ENCODE measurements around the gene PNPLA1.

PNPLA1 gene

DNA sequence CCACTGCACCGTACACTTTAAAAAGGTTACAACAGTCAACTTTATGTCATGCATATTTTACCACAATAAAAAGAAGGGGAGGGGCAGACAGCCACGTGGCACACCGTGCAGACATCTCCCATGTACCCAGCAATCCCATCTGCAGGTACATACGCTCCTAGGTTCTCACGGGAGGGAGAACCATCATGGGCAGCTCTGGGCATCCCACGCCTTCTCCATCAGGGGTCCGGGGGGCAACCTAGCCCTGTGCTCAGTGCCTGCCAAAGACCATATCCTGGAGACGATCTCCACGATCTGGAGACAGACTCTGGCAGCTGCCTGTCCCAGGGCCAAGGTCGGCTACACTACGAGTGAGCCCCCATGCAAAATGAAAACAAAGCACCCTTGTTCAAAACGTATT lies 69.3 kb downstream of the PNPLA1 start:
- DNase-seq: no peak

DNA sequence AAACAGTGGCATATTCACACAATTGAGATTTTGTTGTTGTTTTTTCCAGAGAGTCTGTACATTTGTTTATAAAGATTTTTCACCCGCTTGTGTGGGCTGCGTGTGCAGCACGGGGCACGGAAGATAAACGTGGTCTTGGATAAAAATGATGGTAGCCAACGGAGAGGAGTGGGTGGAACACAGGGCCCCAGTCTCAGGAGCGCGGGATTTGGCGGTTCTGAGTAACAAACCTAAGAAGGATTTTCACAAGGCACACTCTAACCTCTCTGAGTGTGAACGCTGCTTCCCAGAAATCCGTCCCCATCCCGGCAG lies 70.4 kb downstream of the PNPLA1 start:
- no peak for DNase-seq

DNA sequence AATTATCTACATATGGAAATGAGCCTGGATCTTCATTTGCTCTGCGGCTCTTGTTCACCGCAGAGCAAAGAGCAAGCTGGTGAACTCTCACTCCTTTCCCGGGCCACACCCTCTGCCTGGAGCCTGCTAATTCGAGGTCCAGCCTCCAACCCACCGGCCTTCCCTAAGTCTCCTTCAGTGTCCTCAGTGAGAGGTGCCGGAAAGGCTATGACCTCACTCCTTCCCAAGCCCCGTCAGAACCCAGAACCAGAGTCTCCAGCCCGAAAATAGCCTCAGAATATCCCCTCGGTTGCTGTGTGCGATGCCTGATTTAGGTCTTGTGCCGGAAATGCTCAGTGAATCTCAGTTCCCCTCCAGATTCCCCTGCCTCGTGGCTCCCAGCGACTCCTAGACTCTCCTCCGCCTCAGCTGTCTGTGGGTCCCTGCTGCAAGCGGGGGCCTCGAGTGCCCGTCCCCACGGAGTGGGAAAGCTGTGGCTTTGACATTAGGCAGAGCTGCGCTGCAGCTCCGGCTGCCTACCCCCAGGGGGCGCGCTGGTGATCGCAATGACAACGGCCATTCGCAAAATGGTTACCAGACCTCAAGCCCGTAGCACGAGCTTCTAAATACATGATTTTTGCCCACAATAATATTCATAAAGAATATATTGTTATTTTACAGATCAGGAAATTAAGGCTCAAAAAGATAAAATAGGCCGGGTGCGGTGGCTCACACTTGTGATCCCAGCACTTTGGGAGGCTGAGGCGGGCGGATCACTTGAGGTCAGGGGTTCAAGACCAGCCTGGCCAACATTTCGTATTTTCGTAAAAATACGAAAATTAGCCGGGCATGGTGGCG lies 71.0 kb downstream of the PNPLA1 start:
- DNase-seq: no peak

DNA sequence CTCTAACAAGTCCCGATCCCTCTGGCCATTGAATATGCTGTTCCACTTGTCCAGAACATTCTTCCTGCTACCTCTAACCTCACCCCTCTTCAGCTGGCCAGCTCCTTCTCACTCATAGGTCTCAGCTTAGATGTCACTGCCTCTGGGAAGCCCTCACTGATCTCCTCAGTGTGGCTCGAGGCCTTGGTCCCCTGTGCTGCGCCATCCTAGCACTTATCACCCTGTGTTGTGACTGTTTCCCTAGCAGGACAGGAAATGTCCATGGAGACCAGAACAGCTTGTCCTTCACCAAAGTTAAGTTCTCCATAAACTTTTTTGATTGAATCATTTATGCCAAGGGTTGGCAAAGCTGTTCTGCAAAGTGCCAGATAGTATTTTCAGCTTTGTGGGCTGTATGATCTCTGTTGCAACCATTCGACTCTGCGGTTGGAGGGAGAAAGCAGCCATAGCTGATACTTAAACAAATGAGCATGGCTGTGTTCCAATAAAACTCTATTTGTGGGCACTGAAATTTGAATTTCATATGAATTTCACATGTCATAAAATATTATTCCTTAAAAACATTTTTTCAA lies 73.3 kb downstream of the PNPLA1 start:
- DNase-seq: no peak

DNA sequence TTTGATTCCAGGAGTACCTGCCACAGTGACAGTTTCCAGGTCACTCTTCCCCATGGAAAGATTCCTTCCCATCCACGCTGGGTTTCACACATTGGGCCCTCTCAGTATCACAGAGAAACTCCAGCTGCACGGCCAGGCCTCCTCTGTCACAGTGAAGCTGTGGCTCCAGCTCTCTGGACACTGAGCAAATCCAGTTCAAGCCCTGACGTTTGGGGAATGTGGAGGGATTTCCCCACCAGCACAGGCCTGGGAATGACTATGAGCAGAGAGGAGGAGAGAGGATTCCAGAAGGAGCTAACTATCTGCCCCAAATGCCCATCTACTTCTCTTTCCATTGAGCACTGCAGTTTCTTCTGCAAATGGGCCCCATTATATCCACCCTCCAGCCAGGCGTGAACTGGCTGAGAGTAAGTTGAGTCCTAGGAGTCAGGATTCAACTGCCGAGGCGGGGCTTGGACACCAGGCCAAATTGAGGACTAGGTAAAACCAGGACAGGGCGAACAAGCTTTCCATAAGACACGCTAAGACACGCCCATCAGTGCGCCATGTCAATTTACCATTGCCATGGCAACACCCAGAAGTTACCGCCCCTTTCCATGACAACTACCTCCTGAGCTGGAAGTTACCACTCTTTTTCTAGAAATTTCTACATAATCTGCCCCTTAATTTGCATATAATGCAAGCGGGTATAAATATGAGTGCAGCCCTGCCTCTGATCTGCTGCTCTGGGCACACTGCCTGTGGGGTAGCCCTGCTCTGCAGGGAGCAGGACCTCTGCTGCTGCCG lies 76.0 kb downstream of the PNPLA1 start:
- no peak for DNase-seq

DNA sequence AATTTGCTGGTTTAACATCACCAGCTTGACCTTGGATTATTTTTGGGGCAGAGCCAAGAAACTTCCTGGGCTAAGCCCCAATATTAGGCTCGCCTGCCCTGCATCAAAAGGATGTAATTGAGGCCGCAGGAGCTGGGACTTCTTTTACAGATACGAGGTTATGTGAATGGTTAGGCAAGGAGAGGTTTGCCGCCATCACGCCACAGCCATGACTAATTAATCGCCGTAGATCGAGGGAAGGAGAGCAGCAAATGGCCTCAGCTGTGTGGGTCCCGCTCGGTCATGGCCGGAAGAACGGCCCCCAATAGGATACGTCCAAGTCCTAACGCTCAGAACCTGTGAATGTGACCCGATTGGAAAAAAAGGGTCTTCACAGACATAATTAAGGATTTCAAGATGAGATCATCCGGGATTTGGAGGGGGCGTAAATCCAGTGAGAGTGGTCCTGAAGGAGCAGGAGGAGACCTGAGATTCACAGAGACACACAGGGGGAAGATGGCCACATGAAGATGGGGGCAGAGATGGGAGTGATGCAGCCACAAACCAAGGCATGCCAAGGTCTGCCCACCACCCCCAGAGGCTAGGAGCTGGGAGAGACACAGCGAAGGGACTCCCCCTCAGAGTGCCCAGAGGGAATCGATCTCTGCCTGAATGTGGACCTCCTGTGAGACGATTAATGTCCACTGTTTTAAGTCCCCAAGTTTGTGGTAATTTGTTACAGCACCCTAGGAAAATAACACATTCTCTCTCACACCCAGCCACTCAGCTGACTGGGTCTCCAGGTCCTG lies 76.8 kb downstream of the PNPLA1 start:
- DNase-seq: no peak

DNA sequence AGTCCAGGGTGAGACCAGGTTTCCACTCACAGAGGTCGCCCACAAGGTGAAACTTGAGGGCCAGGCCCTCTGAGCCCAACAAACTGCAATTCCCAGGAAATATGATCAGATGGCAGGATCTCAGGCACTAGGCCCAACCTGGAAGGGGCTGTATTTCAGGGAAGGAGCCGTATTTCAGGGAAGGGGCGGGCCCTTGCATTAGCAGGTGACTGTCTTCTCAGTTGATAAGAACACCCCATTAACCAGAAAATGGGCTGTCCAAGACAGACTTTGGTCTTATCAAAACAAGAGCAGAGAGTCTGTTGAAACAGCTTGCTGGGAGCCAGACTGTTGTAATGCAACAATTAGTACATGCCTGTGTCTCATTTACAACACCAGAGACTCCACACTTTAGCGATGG lies 77.8 kb downstream of the PNPLA1 start:
- DNase-seq: no peak

DNA sequence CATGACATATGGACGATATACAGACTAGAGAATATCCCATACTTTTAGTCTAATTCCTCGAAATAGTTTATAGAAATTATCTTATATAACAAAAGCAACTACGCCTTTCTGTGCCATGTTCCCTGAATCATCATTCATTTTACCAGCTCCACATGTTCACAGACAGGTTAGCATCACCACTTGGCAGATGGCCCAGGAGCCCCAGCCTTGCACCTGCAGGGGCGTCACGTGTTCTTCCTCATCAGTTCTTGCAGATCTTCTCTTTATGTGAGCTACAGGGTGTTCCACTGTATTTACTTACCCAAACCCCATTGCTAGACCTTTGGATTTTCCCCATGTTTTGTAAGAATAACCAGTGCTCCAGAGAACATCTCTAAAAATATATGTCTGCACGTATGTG lies 79.4 kb downstream of the PNPLA1 start:
- DNase-seq: no peak

DNA sequence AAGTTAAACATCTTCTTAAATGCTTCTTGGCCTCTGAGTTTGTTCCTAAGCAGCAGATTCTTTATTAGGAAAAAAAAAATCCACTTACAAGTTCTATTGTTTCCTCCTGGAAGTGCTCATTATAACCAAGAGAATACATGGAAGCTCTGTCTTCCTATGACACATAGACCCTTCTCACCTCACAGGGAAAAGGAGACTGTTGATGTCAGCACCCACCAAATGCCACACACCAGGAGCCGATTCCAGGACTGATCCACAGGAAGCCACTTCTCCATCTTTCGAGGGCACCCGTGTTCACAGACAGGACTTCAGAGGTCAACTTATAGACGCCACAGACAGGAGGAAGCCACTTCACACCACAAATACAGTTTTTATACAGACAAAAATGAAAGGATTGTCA lies 80.2 kb downstream of the PNPLA1 start:
- DNase-seq: no peak

DNA sequence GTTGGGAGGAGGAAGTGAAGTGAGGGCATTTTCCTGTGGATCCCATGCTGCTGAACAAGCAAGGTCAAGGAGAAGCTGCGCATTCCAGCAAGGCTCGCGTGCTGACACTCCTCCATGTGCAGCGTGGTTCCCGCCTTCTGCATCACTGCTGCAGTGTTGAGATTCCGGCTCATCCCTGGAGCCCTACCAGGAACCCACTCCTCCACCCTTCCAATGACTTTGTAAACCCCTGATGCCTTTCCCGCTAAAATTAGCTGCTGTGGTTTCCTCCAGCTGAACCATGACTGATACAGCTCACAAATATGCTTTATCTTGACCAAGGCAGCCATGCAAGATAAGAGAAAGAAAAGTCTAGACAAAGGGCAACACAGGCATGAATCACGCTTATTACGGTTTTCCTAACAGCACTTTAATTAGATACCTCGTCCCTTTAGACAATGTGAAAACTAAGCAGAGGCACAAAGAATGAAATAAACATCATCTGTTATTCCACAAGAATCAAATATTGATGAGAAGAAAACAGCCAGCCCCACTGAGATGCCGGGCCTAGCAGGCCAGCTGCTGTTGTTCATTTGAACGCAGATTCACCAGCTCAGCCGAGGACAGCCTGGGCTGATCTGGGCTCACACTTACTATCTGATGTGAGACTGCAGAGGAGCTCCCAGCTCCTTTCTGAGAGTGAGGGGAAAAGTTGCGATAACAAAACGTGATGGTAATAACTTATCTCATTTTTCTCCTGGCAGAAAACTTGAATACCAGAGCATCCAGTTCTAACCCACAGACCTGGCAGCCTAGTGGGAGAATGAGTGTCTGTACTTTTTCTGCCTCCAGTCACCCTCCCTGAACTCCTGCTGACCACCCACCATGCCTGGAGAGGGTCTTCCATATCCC lies 81.1 kb downstream of the PNPLA1 start:
- no peak for DNase-seq

DNA sequence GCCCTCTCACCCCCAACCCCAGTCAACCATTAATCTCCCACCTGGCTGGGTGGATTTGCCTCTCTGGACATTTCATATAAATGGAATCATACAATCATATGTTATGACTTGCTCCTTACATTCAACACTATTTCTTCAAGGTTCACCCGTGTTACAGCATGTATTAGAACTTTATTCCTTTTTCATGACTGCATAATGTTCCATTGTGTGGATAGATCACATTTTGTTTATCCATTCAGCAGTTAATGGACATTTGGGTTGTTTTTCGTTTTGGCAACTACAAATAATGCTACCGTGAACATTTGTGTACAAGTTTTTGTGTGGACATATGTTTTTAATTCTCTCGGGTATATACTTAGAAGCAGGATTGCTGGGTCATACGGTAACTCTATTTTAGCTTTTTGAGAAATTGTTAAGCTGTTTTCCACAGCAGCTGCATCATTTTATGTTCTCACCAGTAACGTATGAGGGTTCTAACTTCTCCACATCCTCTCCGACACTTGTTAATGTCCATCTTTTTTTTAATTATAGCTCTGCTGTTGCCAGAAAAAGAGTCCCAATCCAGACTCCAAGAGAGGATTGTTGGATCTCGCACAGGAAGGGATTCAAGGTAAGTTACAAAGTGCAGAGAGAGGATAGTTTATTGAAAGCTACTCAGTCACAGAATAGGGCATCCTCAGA lies 82.8 kb downstream of the PNPLA1 start:
- no peak for DNase-seq

DNA sequence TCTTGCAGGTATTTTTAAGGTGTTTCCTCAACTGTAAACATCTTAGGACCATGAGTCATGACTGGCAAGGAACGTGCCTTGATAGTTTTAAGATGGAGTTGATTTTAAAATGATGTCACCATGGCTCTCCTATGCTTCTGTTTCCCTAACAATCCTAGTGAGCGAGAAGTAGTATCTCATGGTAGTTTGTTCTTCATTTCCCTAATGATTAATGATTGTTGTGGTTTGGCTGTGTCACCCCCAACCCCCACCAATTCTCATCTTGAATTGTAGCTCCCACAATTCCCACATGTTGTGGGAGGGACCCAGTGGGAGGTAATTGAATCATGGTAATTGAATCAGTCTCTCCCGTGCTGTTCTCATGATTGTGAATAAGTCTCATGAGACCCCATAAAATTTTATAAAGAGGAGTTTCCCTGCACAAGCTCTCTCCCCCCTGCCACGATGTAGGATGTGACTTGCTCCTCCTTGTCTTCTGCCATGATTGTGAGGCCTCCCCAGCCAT lies 83.6 kb downstream of the PNPLA1 start:
- no peak for DNase-seq

DNA sequence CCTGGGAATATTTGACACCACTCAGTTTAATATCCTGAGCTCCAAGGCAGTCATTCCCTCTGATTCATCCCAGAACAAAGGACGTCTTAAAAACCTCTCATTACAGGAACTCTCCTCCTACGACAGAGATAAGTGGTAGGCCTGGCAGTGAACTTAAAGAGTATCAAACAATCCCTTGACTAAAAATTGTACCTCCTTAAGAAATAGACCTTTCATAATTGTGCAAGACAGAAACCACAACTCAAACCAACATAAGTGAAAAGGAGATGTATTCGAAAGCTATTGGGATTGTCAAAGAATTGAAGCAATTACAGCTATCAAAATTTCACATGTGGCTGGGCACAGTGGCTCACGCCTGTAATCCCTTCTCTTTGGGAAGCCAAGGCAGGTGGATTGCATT lies 86.0 kb downstream of the PNPLA1 start:
- no peak for DNase-seq

DNA sequence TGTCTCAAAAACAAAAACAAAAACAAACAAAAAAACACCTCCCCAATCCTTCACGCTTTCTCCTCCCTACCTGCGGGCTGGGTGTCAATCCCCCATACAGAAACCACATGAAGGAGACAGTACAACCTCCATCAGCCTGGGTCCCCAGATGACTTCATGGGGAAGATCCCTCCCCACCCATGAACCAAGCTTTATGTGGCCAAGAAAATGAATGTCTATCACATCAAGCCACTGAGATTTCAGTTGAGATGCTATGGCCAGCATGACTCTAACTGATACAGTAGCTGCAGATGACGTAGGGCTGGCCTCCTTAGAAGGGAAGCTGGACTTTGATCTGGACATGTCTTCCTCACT lies 88.0 kb downstream of the PNPLA1 start:
- DNase-seq: no peak

Measured in SIG-M5 (cell line).